ENCODE results near the gene SPOCK3. TPM values are rescaled to one million over a fixed set of nuclear protein-coding genes. Genes with fewer than 3 reads are reported as not detected.

SPOCK3 gene
- total and polyA plus RNA-seq, 2 donors (not counting 3 experiments of a cell fraction or from before 2014, with no cell fraction given): 0.10 TPM; not detected in 1

GRCh38 chr4:167003326-167003725 is 231.0 kb downstream of the SPOCK3 start:
- POLR2A ChIA-PET: no interaction called here
- dilution Hi-C loops (cut with MboI; ENCODE audit: extremely low pct_ligation_motif_present, low sequenced_read_pairs): no loop called here
- CTCF ChIA-PET: no interaction called here
- Histone ChIP-seq H3K36me3 (ENCODE audit: control insufficient read depth in 2 of 2, extremely low read depth in 1 of 2, insufficient read depth in 2 of 2, low read length in 2 of 2) (no peaks in the 10 kb centered on the region), H3K4me3 (replicated peaks in 1 of 3; ENCODE audit: insufficient read depth in 1 of 3, low read depth in 1 of 3, low read length in 3 of 3) (no peak overlapping the region), H3K4me1 (ENCODE audit: control insufficient read depth, extremely low read depth, insufficient read depth, low read length) (no peaks in the 10 kb centered on the region), H2AFZ (ENCODE audit: low read depth, low read length) (no peak overlapping the region), H3K4me2 (ENCODE audit: insufficient read depth, low read length) (no peak overlapping the region), H4K20me1 (replicated peaks; ENCODE audit: control insufficient read depth, extremely low read depth, insufficient read depth, low read length) (no peaks in the 10 kb centered on the region), H3K9ac (replicated peaks; ENCODE audit: extremely low read depth, insufficient read depth, low read length) (no peak overlapping the region), H3K27ac (ENCODE audit: insufficient read depth, low read depth, low read length) (no peak overlapping the region), H3K79me2 (ENCODE audit: control insufficient read depth, insufficient read depth, low read length) (no peaks in the 10 kb centered on the region), H3K9me1 (replicated peaks; ENCODE audit: control insufficient read depth, extremely low read depth, insufficient read depth, low read length) (no peaks in the 10 kb centered on the region), H3K27me3 (ENCODE audit: control insufficient read depth in 2 of 2, insufficient read depth in 2 of 2, low read length in 2 of 2) (no peaks in the 10 kb centered on the region), H3K9me3 (replicated peaks; ENCODE audit: control insufficient read depth, insufficient read depth, low read length) (no peaks in the 10 kb centered on the region)
- FAIRE-seq (no peak), DNase-seq (ENCODE audit: low read depth, low spot score) (no peak)
- BruUV-seq (replicated peaks): no TSS peak
- intact Hi-C loops (cut with micrococcal nuclease): no loop called here
- no peak for TF ChIP-seq JUN (IDR thresholded peaks at IDR 0.05; ENCODE audit: borderline replicate concordance, insufficient read depth, insufficient read length, low read depth)

- no peak overlapping the region for H3K27ac ChIP-seq (ENCODE audit: insufficient read depth, low read depth, low read length)
- no peak overlapping the region for H3K4me2 ChIP-seq (ENCODE audit: insufficient read depth, low read length)
- ChIA-PET CTCF (no interaction called here), POLR2A (no interaction called here)
- no peaks in the 10 kb centered on the region for H3K27me3 ChIP-seq (ENCODE audit: control insufficient read depth in 2 of 2, insufficient read depth in 2 of 2, low read length in 2 of 2)
- FAIRE-seq (no peak), DNase-seq (ENCODE audit: low read depth, low spot score) (no peak)
- no peaks in the 10 kb centered on the region for H3K4me1 ChIP-seq (ENCODE audit: control insufficient read depth, extremely low read depth, insufficient read depth, low read length)
- no peak overlapping the region for H3K9ac ChIP-seq (replicated peaks; ENCODE audit: extremely low read depth, insufficient read depth, low read length)
- H3K36me3 ChIP-seq (ENCODE audit: control insufficient read depth in 2 of 2, extremely low read depth in 1 of 2, insufficient read depth in 2 of 2, low read length in 2 of 2): no peaks in the 10 kb centered on the region
- H3K9me3 ChIP-seq (replicated peaks; ENCODE audit: control insufficient read depth, insufficient read depth, low read length): no peaks in the 10 kb centered on the region
- no peak overlapping the region for H2AFZ ChIP-seq (ENCODE audit: low read depth, low read length)
- dilution Hi-C loops (cut with MboI; ENCODE audit: extremely low pct_ligation_motif_present, low sequenced_read_pairs): no loop called here
- BruUV-seq (replicated peaks): no TSS peak
- H3K9me1 ChIP-seq (replicated peaks; ENCODE audit: control insufficient read depth, extremely low read depth, insufficient read depth, low read length): no peaks in the 10 kb centered on the region
- H4K20me1 ChIP-seq (replicated peaks; ENCODE audit: control insufficient read depth, extremely low read depth, insufficient read depth, low read length): no peaks in the 10 kb centered on the region
- no peaks in the 10 kb centered on the region for H3K79me2 ChIP-seq (ENCODE audit: control insufficient read depth, insufficient read depth, low read length)
- H3K4me3 ChIP-seq (replicated peaks in 1 of 3; ENCODE audit: insufficient read depth in 1 of 3, low read depth in 1 of 3, low read length in 3 of 3): no peak overlapping the region
- intact Hi-C loops (cut with micrococcal nuclease): no loop called here
- TF ChIP-seq JUN (IDR thresholded peaks at IDR 0.05; ENCODE audit: borderline replicate concordance, insufficient read depth, insufficient read length, low read depth) (no peak), MYC (IDR thresholded peaks at IDR 0.05; ENCODE audit: low read depth, low read length) (no peak), CTCF (IDR thresholded peaks at IDR 0.05; ENCODE audit: extremely low read depth in 1 of 2, insufficient read depth in 1 of 2, low read depth in 1 of 2, low read length in 2 of 2) (no peak), POLR2A (IDR thresholded peaks at IDR 0.05; ENCODE audit: low read depth, low read length) (no peak), FOS (IDR thresholded peaks at IDR 0.05; ENCODE audit: borderline replicate concordance, insufficient read depth, low read length) (no peak), POLR2AphosphoS5 (IDR thresholded peaks at IDR 0.05; ENCODE audit: insufficient read depth, low read depth, low read length) (no peak), EZH2 (IDR thresholded peaks at IDR 0.05; ENCODE audit: borderline replicate concordance, low read depth, low read length, severe bottlenecking) (no peak), GATA2 (IDR thresholded peaks at IDR 0.05; ENCODE audit: insufficient read depth, insufficient read length, low read depth, low read length) (no peak), MAX (IDR thresholded peaks at IDR 0.05; ENCODE audit: insufficient read depth, insufficient read length) (no peak)
These were observed 234.0 kb downstream of the SPOCK3 start for GRCh38 chr4:167000141-167000852.
